ENCODE results near the gene ITPR3.

ITPR3 gene

GRCh38 chr6:33616113-33616512 is 5.0 kb upstream of the ITPR3 start:
- ChIA-PET POLR2A (no interaction called here), CTCF (interaction anchor here (4.4 kb wide), 1 partner anchor 9 kb away, joined by 20 read pairs; no protein-coding TSS in a partner anchor)
- TF ChIP-seq CTCF (IDR thresholded peaks at IDR 0.05; ENCODE audit: control extremely low read depth, extremely low read depth, low read depth, missing control alignments) = no peak
- no peak for DNase-seq (ENCODE audit: extremely low spot score)

GRCh38 chr6:33616913-33617312 is 4.2 kb upstream of the ITPR3 start:
- no peak for TF ChIP-seq CTCF (IDR thresholded peaks at IDR 0.05; ENCODE audit: control extremely low read depth, extremely low read depth, low read depth, missing control alignments)
- ChIA-PET POLR2A (no interaction called here), CTCF (interaction anchor here (4.4 kb wide), 1 partner anchor 10 kb away, joined by 20 read pairs; no protein-coding TSS in a partner anchor)
- no peak for DNase-seq (ENCODE audit: extremely low spot score)

- POLR2A ChIA-PET = no interaction called here
- CTCF ChIA-PET = interaction anchor here (4.4 to 4.5 kb wide), 2 partner anchors 12 kb away, joined by 20 to 25 read pairs; no protein-coding TSS in a partner anchor
- no peak for DNase-seq (ENCODE audit: extremely low spot score)
- TF ChIP-seq CTCF (IDR thresholded peaks at IDR 0.05; ENCODE audit: control extremely low read depth, extremely low read depth, low read depth, missing control alignments) = no peak
These were observed 1.8 kb upstream of the ITPR3 start for GRCh38 chr6:33619166-33619840.

- DNase-seq (ENCODE audit: extremely low spot score) = peak; percentile 52
- CTCF ChIA-PET = interaction anchor here (1.0 to 4.5 kb wide), 8 partner anchors 11 to 83 kb away, joined by 3 to 25 read pairs (median 12); no protein-coding TSS in a partner anchor
- TF ChIP-seq CTCF (IDR thresholded peaks at IDR 0.05; ENCODE audit: control extremely low read depth, extremely low read depth, low read depth, missing control alignments) = no peak
- POLR2A ChIA-PET = interaction anchor here (0.6 to 0.9 kb wide), 2 partner anchors 12 to 14 kb away, joined by 3 to 4 read pairs; no protein-coding TSS in a partner anchor
These were observed 815 bp upstream of the ITPR3 start for GRCh38 chr6:33620158-33620855.

GRCh38 chr6:33621711-33622388 is 728 bp downstream of the ITPR3 start:
- DNase-seq (ENCODE audit: extremely low spot score) = peak; percentile 59
- TF ChIP-seq CTCF (IDR thresholded peaks at IDR 0.05; ENCODE audit: control extremely low read depth, extremely low read depth, low read depth, missing control alignments) = no peak
- POLR2A ChIA-PET = interaction anchor here (0.9 kb wide), 1 partner anchor 12 kb away, joined by 3 read pairs; no protein-coding TSS in a partner anchor
- CTCF ChIA-PET = interaction anchor here (0.8 to 6.8 kb wide), 11 partner anchors 10 to 81 kb away, joined by 3 to 26 read pairs (median 8); no protein-coding TSS in a partner anchor

Measured in GM10248 (cell line).